Gastroesophageal sphincter (tissue), 4 donors: Measurements from ENCODE around the gene NAT8L. TPM values are rescaled to one million over a fixed set of nuclear protein-coding genes. Genes with fewer than 3 reads are reported as not detected.

Experiments
- ATAC-seq: fragments of 150-250 bp; one replicate; pipeline ENCODE4 v1.9.1; 2016; ENCODE audit warnings: mild to moderate bottlenecking, moderate library complexity
- H3K27ac ChIP-seq, 4 donors: fragments of 200-600 bp; sonication (generic) in 3 of 4; 1 replicate in 3 of 4; 2 replicates in 1 of 4; pipeline ENCODE4 v1.5.1; 2016 to 2019
- H3K27me3 ChIP-seq: fragments of 200-600 bp; sonication (generic); one replicate; pipeline ENCODE4 v1.5.1; 2019
- H3K36me3 ChIP-seq, 2 donors: fragments of 200-600 bp; sonication (generic); one replicate each; pipeline ENCODE4 v1.5.1; 2019; ENCODE audit warnings: control low read depth in 1 of 2
- H3K4me1 ChIP-seq, 3 donors: fragments of 200-600 bp; sonication (generic); 1 replicate in 2 of 3; 2 replicates in 1 of 3; pipeline ENCODE4 v1.5.1; 2016 to 2019; ENCODE audit warnings: control low read depth in 2 of 3
- H3K4me3 ChIP-seq, 2 donors: fragments of 200-600 bp; sonication (generic); one replicate each; pipeline ENCODE4 v1.5.1; 2019; ENCODE audit warnings: mild to moderate bottlenecking in 1 of 2, moderate library complexity in 1 of 2
- H3K9me3 ChIP-seq, 3 donors: fragments of 200-600 bp; sonication (generic); one replicate each; pipeline ENCODE4 v1.5.1; 2017 to 2019; ENCODE audit warnings: control low read depth in 2 of 3
- EP300 ChIP-seq: sonication (generic); formaldehyde crosslinking; IDR thresholded peaks from one replicate; pipeline ENCODE4 v1.6.1; 2017; ENCODE audit warnings: antibody characterized with exemption, mild to moderate bottlenecking
- POLR2A ChIP-seq, 2 donors: fragments of 450-650 bp; IDR thresholded peaks; one replicate each; pipeline ENCODE4 v1.6.1; 2017; ENCODE audit warnings: antibody characterized with exemption in 2 of 2, mild to moderate bottlenecking in 2 of 2, moderate library complexity in 1 of 2
- POLR2AphosphoS5 ChIP-seq: sonication (generic); formaldehyde crosslinking; IDR thresholded peaks from one replicate; pipeline ENCODE4 v1.6.1; 2017; ENCODE audit warnings: antibody characterized with exemption
- WGBS, 2 donors: methylation state at CpG; one replicate each; pipeline ENCODE4 v1.1.5; 2018; ENCODE audit warnings: low coverage in 1 of 2; 5-methylcytosine and 5-hydroxymethylcytosine counted together
- total RNA-seq, 4 donors: library from RNA; depleted of rRNA; stranded (reverse); fragments of >200 nt; gene quantifications; one replicate each; pipeline ENCODE4 v1.1.0, GENCODE V29; 2016
- TF ChIP-seq, protein P1 (sequence below), 4 experiments: fragments of 200-600 bp in 2 of 4; fragments of 450-650 bp in 2 of 4; sonication (generic) in 1 of 4; IDR thresholded peaks; one replicate each; pipeline ENCODE4 v1.5.1; 2017 to 2019; ENCODE audit warnings: antibody characterized with exemption in 4 of 4, mild to moderate bottlenecking in 2 of 4, moderate library complexity in 2 of 4

NAT8L gene
- total RNA-seq, 4 donors from 2014 or later, result 0.15 to 0.40 (median 0.35) TPM; not detected in 1

GRCh38 chr4:2043396-2044118 lies 15.6 kb upstream of the NAT8L start:
- 40% methylated on average over 1 of the region's 18 CpGs; no CpG with 5 or more reads in 1 of the 2 donors for WGBS, 2 donors
- H3K27me3 ChIP-seq, result peaks cover 99% of the 10 kb centered on the region
- no peak for TF ChIP-seq EP300
- TF ChIP-seq, protein P1, sequence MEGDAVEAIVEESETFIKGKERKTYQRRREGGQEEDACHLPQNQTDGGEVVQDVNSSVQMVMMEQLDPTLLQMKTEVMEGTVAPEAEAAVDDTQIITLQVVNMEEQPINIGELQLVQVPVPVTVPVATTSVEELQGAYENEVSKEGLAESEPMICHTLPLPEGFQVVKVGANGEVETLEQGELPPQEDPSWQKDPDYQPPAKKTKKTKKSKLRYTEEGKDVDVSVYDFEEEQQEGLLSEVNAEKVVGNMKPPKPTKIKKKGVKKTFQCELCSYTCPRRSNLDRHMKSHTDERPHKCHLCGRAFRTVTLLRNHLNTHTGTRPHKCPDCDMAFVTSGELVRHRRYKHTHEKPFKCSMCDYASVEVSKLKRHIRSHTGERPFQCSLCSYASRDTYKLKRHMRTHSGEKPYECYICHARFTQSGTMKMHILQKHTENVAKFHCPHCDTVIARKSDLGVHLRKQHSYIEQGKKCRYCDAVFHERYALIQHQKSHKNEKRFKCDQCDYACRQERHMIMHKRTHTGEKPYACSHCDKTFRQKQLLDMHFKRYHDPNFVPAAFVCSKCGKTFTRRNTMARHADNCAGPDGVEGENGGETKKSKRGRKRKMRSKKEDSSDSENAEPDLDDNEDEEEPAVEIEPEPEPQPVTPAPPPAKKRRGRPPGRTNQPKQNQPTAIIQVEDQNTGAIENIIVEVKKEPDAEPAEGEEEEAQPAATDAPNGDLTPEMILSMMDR (IDR thresholded peaks at IDR 0.05), result no peak
- no peak for TF ChIP-seq POLR2A (IDR thresholded peaks at IDR 0.05)
- TF ChIP-seq POLR2AphosphoS5, result no peak

GRCh38 chr4:2044119-2044485 lies 15.0 kb upstream of the NAT8L start:
- Histone ChIP-seq H3K27me3 (peaks cover 98% of the 10 kb centered on the region), H3K9me3 (peaks cover 0 to 5% (median 0%) of the 10 kb centered on the region in 3 donors), H3K4me1 (peaks cover 0 to 29% (median 21%) of the 10 kb centered on the region in 3 donors), H3K27ac (no peak overlapping the region), H3K4me3 (no peak overlapping the region), H3K36me3 (no peaks in the 10 kb centered on the region)
- no peak for TF ChIP-seq POLR2AphosphoS5
- no peak for TF ChIP-seq POLR2A (IDR thresholded peaks at IDR 0.05)
- TF ChIP-seq, protein P1 (IDR thresholded peaks at IDR 0.05), result no peak
- TF ChIP-seq EP300, result no peak
- no CpG with 5 or more reads among the region's 6 CpGs for WGBS, 2 donors
- no peak for ATAC-seq

More at GRCh38 chr4:2043396-2044118, 15.6 kb upstream of the NAT8L start:
- H3K4me1 ChIP-seq, result peaks cover 0 to 29% (median 21%) of the 10 kb centered on the region in 3 donors
- peaks cover 0 to 5% (median 0%) of the 10 kb centered on the region in 3 donors for H3K9me3 ChIP-seq
- no peaks in the 10 kb centered on the region for H3K36me3 ChIP-seq
- no peak for ATAC-seq
- H3K4me3 ChIP-seq, result no peak overlapping the region
- H3K27ac ChIP-seq, result no peak overlapping the region

- peaks cover 94% of the 10 kb centered on the region for H3K27me3 ChIP-seq
Observed at GRCh38 chr4:2044542-2045517, 14.3 kb upstream of the NAT8L start.

GRCh38 chr4:2045518-2045951 lies 13.6 kb upstream of the NAT8L start:
- H3K4me3 ChIP-seq, result no peak overlapping the region
- ATAC-seq, result no peak
- H3K9me3 ChIP-seq, result peaks cover 0 to 5% (median 0%) of the 10 kb centered on the region in 3 donors
- TF ChIP-seq, protein P1 (IDR thresholded peaks at IDR 0.05), result no peak
- TF ChIP-seq POLR2AphosphoS5 (no peak), POLR2A (IDR thresholded peaks at IDR 0.05) (no peak), EP300 (no peak)
- no peaks in the 10 kb centered on the region for H3K36me3 ChIP-seq
- 61 to 83% methylated on average over 1 to 6 of the region's 11 CpGs for WGBS, 2 donors
- H3K4me1 ChIP-seq, result peaks cover 0 to 24% (median 17%) of the 10 kb centered on the region in 3 donors
- no peak overlapping the region for H3K27ac ChIP-seq
- peaks cover 87% of the 10 kb centered on the region for H3K27me3 ChIP-seq

More at GRCh38 chr4:2044542-2045517, 14.3 kb upstream of the NAT8L start:
- no peak overlapping the region for H3K4me3 ChIP-seq
- peaks cover 0 to 29% (median 21%) of the 10 kb centered on the region in 3 donors for H3K4me1 ChIP-seq
- peaks cover 0 to 5% (median 0%) of the 10 kb centered on the region in 3 donors for H3K9me3 ChIP-seq
- 74% methylated on average over 4 of the region's 18 CpGs; no CpG with 5 or more reads in 1 of the 2 donors for WGBS, 2 donors
- ATAC-seq, result no peak
- H3K36me3 ChIP-seq, result no peaks in the 10 kb centered on the region
- TF ChIP-seq EP300 (no peak), POLR2A (IDR thresholded peaks at IDR 0.05) (no peak), POLR2AphosphoS5 (no peak)
- TF ChIP-seq, protein P1 (IDR thresholded peaks at IDR 0.05), result no peak
- H3K27ac ChIP-seq, result no peak overlapping the region
